ENCODE results near the gene MYO16.
A peak's percentile ranks its signal among the peaks of the same experiment; 100 is the strongest.

Gene MYO16

GRCh38 chr13:109249780-109250528 is 620.5 kb downstream of the MYO16 start:
- no peak for TF ChIP-seq CTCF (conservative IDR thresholded peaks at IDR 0.05; ENCODE audit: low read depth, low read length)
- H3K4me3 ChIP-seq (ENCODE audit: low read length) = no peak overlapping the region
- no peak for DNase-seq (ENCODE audit: low read depth)

GRCh38 chr13:109251956-109252355 is 622.5 kb downstream of the MYO16 start:
- no peak overlapping the region for H3K4me3 ChIP-seq (ENCODE audit: low read length)
- no peak for DNase-seq (ENCODE audit: low read depth)
- no peak for TF ChIP-seq CTCF (conservative IDR thresholded peaks at IDR 0.05; ENCODE audit: low read depth, low read length)

GRCh38 chr13:109253316-109253715 is 623.9 kb downstream of the MYO16 start:
- no peak for TF ChIP-seq CTCF (conservative IDR thresholded peaks at IDR 0.05; ENCODE audit: low read depth, low read length)
- no peak for DNase-seq (ENCODE audit: low read depth)
- H3K4me3 ChIP-seq (ENCODE audit: low read length) = no peak overlapping the region

- TF ChIP-seq CTCF (conservative IDR thresholded peaks at IDR 0.05; ENCODE audit: low read depth, low read length) = no peak
- peak; percentile 54 for DNase-seq (ENCODE audit: low read depth)
- H3K4me3 ChIP-seq (ENCODE audit: low read length) = no peak overlapping the region
Observed at GRCh38 chr13:109254274-109254673, 624.9 kb downstream of the MYO16 start.

GRCh38 chr13:109255141-109255856 is 625.9 kb downstream of the MYO16 start:
- no peak overlapping the region for H3K4me3 ChIP-seq (ENCODE audit: low read length)
- DNase-seq (ENCODE audit: low read depth) = no peak
- no peak for TF ChIP-seq CTCF (conservative IDR thresholded peaks at IDR 0.05; ENCODE audit: low read depth, low read length)

GRCh38 chr13:109256866-109257760 is 627.7 kb downstream of the MYO16 start:
- H3K4me3 ChIP-seq (ENCODE audit: low read length) = no peak overlapping the region
- no peak for TF ChIP-seq CTCF (conservative IDR thresholded peaks at IDR 0.05; ENCODE audit: low read depth, low read length)
- peak; percentile 91 for DNase-seq (ENCODE audit: low read depth)
